PC-3 (cell line): ENCODE data around the gene AGPAT1. TPM values are rescaled to one million over a fixed set of nuclear protein-coding genes. Genes with fewer than 3 reads are reported as not detected.
A peak's percentile ranks its signal among the peaks of the same experiment; 100 is the strongest.

Experiments used
- ATAC-seq: fragments of 200-7000 bp; cut with Tn5 transposase; 2 replicates; pipeline ENCODE4 v1.9.1; 2020; ENCODE audit warnings: mild to moderate bottlenecking, moderate library complexity
- BruUV-seq: library from RNA; stranded (reverse); fragments of 400-500 nt; replicated peaks from 2 replicates; lab custom pipeline; 2021; lab: Mats Ljungman, UMichigan
- CTCF ChIA-PET: fragments of 300-600 bp; sonication (Branson Sonifier 250); formaldehyde crosslinking; loops from one replicate; lab custom pipeline; 2022; ENCODE audit warnings: antibody characterized with exemption; lab: Charles Lee
- POLR2A ChIA-PET: fragments of 300-600 bp; sonication (Branson Sonifier 250); formaldehyde crosslinking; loops from one replicate; lab custom pipeline; 2022; ENCODE audit warnings: antibody characterized with exemption; ENCODE audit not compliant: unreplicated experiment; lab: Charles Lee
- DNase-seq: peaks from one replicate; pipeline ENCODE4 v3.0.0-alpha.2; 2015
- H2AFZ ChIP-seq: fragments of 300-600 bp; sonication (generic); 2 replicates; pipeline ENCODE4 v1.6.0; 2016; ENCODE audit warnings: antibody characterized with exemption, low read length
- H3F3A ChIP-seq: fragments of 300-600 bp; sonication (generic); one replicate; pipeline ENCODE4 v1.6.0; 2017; ENCODE audit warnings: antibody characterized with exemption, low read length, control low read depth, mild to moderate bottlenecking; ENCODE audit not compliant: unreplicated experiment
- H3K27ac ChIP-seq: fragments of 300-600 bp; sonication (generic); 2 replicates; pipeline ENCODE4 v1.5.1; 2016; ENCODE audit warnings: mild to moderate bottlenecking, low read length
- H3K27me3 ChIP-seq: fragments of 300-600 bp; sonication (generic); 2 replicates; pipeline ENCODE4 v1.6.1; 2016; ENCODE audit warnings: low read length, mixed read lengths
- H3K36me3 ChIP-seq: fragments of 300-600 bp; sonication (generic); 2 replicates; pipeline ENCODE4 v1.6.1; 2016; ENCODE audit warnings: low read depth, mixed run types, low read length, mixed read lengths
- H3K4me1 ChIP-seq: fragments of 300-600 bp; sonication (generic); 2 replicates; pipeline ENCODE4 v1.5.1; 2016; ENCODE audit warnings: low read length; ENCODE audit not compliant: insufficient read depth
- H3K4me2 ChIP-seq: fragments of 300-600 bp; sonication (generic); 2 replicates; pipeline ENCODE4 v1.6.0; 2016; ENCODE audit warnings: low read length
- H3K4me3 ChIP-seq: fragments of 300-600 bp; sonication (generic); 2 replicates; pipeline ENCODE4 v1.5.1; 2016; ENCODE audit warnings: mild to moderate bottlenecking, low read length, mixed read lengths
- H3K79me2 ChIP-seq: fragments of 300-600 bp; sonication (generic); 2 replicates; pipeline ENCODE4 v1.6.1; 2017; ENCODE audit warnings: low read length, mixed read lengths
- H3K9ac ChIP-seq: fragments of 300-600 bp; sonication (generic); 2 replicates; pipeline ENCODE4 v1.6.0; 2016; ENCODE audit warnings: mild to moderate bottlenecking, low read length
- H3K9me2 ChIP-seq: fragments of 300-600 bp; sonication (generic); replicated peaks from 2 replicates; pipeline ENCODE4 v1.6.1; 2016; ENCODE audit warnings: mixed run types, low read length, mixed read lengths
- H3K9me3 ChIP-seq: fragments of 300-600 bp; sonication (generic); 2 replicates; pipeline ENCODE4 v1.6.1; 2016; ENCODE audit warnings: low read length, mixed read lengths
- H4K20me1 ChIP-seq: fragments of 300-600 bp; sonication (generic); 2 replicates; pipeline ENCODE4 v1.6.1; 2016; ENCODE audit warnings: low read length, mixed read lengths
- CTCF ChIP-seq: fragments of 300-600 bp; sonication (generic); conservative IDR thresholded peaks from 2 replicates; pipeline ENCODE4 v1.5.1; 2017; ENCODE audit warnings: antibody characterized with exemption, low read depth, mild to moderate bottlenecking, low read length
- EZH2 ChIP-seq: fragments of 300-600 bp; sonication (generic); IDR thresholded peaks from one replicate; pipeline ENCODE4 v1.6.1; 2017; ENCODE audit warnings: antibody characterized with exemption, mild to moderate bottlenecking, low read length; ENCODE audit not compliant: unreplicated experiment
- EZH2phosphoT487 ChIP-seq: fragments of 300-600 bp; sonication (generic); IDR thresholded peaks from 2 replicates; pipeline ENCODE4 v1.6.1; 2018; ENCODE audit warnings: mild to moderate bottlenecking, antibody characterized with exemption, low read length, borderline replicate concordance
- intact Hi-C: fragments of 100-400 bp; cut with micrococcal nuclease; formaldehyde crosslinking; loops from 2 replicates; pipeline ENCODE4 v1.9.0; 2023
- total RNA-seq: library from RNA; depleted of rRNA; stranded (reverse); fragments of >200 nt; gene quantifications from 2 replicates; pipeline ENCODE4 v1.2.3, GENCODE V29; 2014

AGPAT1 gene
- total RNA-seq, 1 experiment from 2014 or later = 59.6 TPM

- Histone ChIP-seq H3K36me3 (no peaks in the 10 kb centered on the region), H3K9ac (peak overlapping the region; percentile 84), H3K9me3 (no peaks in the 10 kb centered on the region), H3K4me1 (peaks cover 25% of the 10 kb centered on the region), H3F3A (no peaks in the 10 kb centered on the region), H2AFZ (peak overlapping the region; percentile 94), H3K4me3 (peak overlapping the region; percentile 90), H3K27ac (peak overlapping the region; percentile 46), H4K20me1 (no peaks in the 10 kb centered on the region), H3K9me2 (no peaks in the 10 kb centered on the region), H3K27me3 (no peaks in the 10 kb centered on the region), H3K79me2 (peaks cover 38% of the 10 kb centered on the region), H3K4me2 (peak overlapping the region; percentile 90)
- POLR2A ChIA-PET = interaction anchor here (0.6 to 3.1 kb wide), 3 partner anchors 22 to 254 kb away, joined by 3 to 17 read pairs (median 3); partner anchors contain the start of gene PRRT1
- intact Hi-C loops = loop anchor here (1.0 to 2.0 kb wide), 3 partner anchors 15 to 49 kb away; partner anchors contain the start of genes PPT2 and RNF5
- TSS peak; percentile 72 for BruUV-seq
- CTCF ChIA-PET = interaction anchor here (0.6 to 1.6 kb wide), 3 partner anchors 11 to 56 kb away, joined by 4 to 5 read pairs (median 5); no protein-coding TSS in a partner anchor
- TF ChIP-seq EZH2 (no peak), EZH2phosphoT487 (no peak), CTCF (no peak)
- DNase-seq (peak; percentile 22), ATAC-seq (peak; percentile 6; the same call in 1 of the 2 replicates)
These were observed 46.4 kb downstream of the AGPAT1 start for GRCh38 chr6:32129297-32130088.

GRCh38 chr6:32128751-32129296 lies 47.1 kb downstream of the AGPAT1 start:
- H3K27me3 ChIP-seq = no peaks in the 10 kb centered on the region
- peak overlapping the region; percentile 90 for H3K4me3 ChIP-seq
- H3K79me2 ChIP-seq = peaks cover 38% of the 10 kb centered on the region
- no peak for TF ChIP-seq EZH2
- no peak for TF ChIP-seq CTCF
- TF ChIP-seq EZH2phosphoT487 = no peak
- peak overlapping the region; percentile 34; the same call in 1 of the 2 replicates for H2AFZ ChIP-seq
- no peaks in the 10 kb centered on the region for H4K20me1 ChIP-seq
- DNase-seq (no peak), ATAC-seq (no peak)
- intact Hi-C loops = loop anchor here (1.0 to 2.0 kb wide), 2 partner anchors 14 to 66 kb away; no protein-coding TSS in a partner anchor
- H3K9ac ChIP-seq = peak overlapping the region; percentile 84
- no peaks in the 10 kb centered on the region for H3K36me3 ChIP-seq
- BruUV-seq = TSS peak; percentile 65
- peaks cover 25% of the 10 kb centered on the region for H3K4me1 ChIP-seq
- H3K4me2 ChIP-seq = peak overlapping the region; percentile 90
- ChIA-PET CTCF (interaction anchor here (1.4 to 1.6 kb wide), 2 partner anchors 10 to 26 kb away, joined by 4 to 5 read pairs; no protein-coding TSS in a partner anchor), POLR2A (interaction anchor here (0.5 to 3.1 kb wide), 5 partner anchors 13 to 155 kb away, joined by 3 to 24 read pairs (median 7); partner anchors contain the start of gene PRRT1)
- no peaks in the 10 kb centered on the region for H3K9me2 ChIP-seq
- no peaks in the 10 kb centered on the region for H3F3A ChIP-seq
- no peaks in the 10 kb centered on the region for H3K9me3 ChIP-seq
- H3K27ac ChIP-seq = no peak overlapping the region
